Activated CD8-positive, alpha-beta memory T cell treated with anti-CD3 and anti-CD28 coated beads for 1 hour (primary cell): ENCODE data around the gene AP2B1.

ENCODE experiments used
- DNase-seq, 2 donors: peaks; one replicate each; pipeline ENCODE4 v3.0.0-alpha.2; 2020; ENCODE audit warnings: low read depth in 1 of 2; ENCODE audit errors: extremely low read depth in 1 of 2

AP2B1 gene

GRCh38 chr17:35621768-35622167 lies 34.6 kb downstream of the AP2B1 start:
- DNase-seq, result no peak

GRCh38 chr17:35627417-35627816 lies 40.3 kb downstream of the AP2B1 start:
- no peak for DNase-seq

- no peak for DNase-seq
Observed at GRCh38 chr17:35630530-35631148, 43.5 kb downstream of the AP2B1 start.

DNA sequence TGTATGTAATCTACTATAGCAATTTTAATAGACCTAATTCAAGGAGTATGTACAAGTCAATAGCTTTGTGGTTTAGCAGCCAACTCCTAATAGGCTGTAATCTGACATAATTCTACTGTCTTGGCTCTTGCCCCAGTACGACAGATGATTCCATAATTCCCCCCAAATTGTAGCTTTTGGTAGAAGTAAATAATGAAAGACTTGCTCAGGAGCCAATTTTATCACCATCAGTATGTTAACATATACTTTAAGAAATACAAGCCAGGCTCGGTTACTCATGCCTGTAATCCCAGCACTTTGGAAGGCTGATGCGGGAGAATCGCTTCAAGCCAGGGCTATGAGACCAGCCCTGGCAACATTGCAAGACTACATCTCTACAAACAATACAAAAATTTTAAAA lies 53.9 kb downstream of the AP2B1 start:
- no peak for DNase-seq

DNA sequence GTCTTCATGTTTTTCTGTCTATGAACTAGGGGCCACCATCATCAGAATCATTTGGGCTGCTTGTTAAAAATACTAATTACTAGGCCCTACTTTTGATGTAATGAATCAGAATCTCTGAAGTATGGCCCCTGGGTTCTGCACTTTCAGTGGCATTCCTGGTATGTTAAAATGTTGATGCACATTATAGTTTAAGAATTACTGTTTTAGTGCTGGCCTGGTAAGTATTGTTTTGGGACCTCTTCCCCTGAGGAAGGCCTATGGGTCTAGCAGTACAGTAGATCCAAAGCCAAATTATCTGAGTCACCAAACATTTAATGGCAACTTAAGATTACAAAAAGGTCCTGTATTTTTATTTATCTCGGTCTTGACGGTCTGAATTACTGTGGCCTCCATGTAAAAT lies 58.8 kb downstream of the AP2B1 start:
- no peak for DNase-seq

DNA sequence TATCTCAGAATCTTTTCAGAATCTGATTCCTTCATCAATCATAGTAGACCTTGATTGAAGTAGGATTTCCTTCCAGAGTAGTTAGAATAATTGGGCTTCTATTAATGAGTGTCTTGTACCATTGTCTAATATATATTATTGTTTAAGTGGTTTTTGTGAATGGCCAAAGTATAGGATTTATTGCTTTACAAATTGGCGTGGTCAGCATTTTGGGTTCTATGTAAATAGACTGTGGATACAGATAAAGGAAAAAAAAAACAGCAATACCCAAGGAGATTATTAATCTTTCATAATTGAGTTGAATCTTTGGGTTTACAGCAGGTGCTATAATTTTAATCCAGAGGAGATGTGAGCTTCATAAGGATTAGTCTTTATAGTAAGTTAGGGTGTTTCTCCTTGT lies 64.3 kb downstream of the AP2B1 start:
- no peak for DNase-seq

GRCh38 chr17:35653619-35654361 lies 66.7 kb downstream of the AP2B1 start:
- no peak for DNase-seq

DNA sequence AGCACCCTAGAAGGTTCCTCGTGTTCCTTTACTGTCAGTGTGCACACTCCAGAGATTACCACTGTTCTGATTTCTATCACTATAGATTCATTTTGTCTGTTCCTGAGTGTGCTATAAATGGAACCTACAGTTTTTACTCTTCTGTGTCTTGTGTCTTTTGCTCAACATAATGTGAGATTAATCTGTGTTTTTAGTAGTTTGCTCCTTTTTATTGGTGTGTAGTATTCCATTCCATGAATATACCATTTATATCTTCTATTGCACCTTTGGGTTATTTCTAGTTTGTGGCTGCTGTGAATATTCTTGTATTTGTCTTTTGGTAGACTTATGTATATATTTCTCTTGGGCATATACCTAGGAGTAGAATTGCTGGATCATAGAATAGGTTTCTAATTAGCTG lies 68.2 kb downstream of the AP2B1 start:
- DNase-seq, result no peak

- DNase-seq, result no peak
Observed at GRCh38 chr17:35660902-35661301, 73.8 kb downstream of the AP2B1 start.

- no peak for DNase-seq
Observed at GRCh38 chr17:35664685-35665084, 77.6 kb downstream of the AP2B1 start.

DNA sequence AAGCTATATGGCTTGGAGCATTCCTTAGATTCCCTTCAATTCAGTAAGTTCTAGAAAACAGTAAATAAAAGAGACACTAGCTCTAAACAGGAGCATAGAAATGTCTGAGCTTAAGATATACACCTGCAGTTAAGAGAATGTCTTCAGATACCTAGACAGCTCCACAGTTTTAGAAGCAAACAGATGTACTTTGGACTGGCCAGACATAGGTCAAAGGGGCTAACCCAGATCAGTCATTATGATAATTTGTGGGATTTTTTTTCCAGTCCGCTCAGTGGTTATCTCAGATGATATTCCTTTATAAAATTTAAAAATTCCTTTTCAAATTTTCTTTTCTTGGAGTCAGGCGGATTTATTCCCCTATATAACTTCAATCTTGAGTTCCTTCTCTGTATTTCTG lies 78.5 kb downstream of the AP2B1 start:
- DNase-seq, result no peak

- no peak for DNase-seq
Observed at GRCh38 chr17:35666070-35666469, 78.9 kb downstream of the AP2B1 start.

DNA sequence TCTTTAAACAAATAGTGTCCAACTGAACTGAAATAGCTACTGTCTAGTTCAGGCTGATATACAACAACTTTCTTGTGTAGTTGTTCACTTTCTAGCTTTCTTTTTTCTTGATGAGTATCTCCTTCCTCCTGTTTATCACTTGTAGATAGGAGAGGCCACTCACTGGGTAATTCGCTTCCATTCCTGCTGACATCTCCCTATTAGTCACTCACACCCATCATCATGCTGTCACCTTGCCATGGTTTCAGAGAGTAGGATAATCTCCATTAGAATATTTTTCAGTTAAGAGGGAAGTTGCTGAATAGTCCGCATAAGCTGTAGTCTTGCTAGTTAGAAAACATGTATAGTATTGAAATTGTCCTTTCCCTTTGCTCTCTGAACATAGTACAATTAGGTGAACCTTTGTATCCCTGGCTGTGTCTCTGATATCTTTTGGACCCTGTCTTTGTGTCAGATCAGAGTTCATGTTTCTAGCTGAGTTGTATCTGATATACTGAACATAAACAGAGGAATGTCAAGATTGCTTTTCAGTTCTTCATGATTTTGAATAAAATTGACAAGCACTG lies 79.9 kb downstream of the AP2B1 start:
- no peak for DNase-seq

DNA sequence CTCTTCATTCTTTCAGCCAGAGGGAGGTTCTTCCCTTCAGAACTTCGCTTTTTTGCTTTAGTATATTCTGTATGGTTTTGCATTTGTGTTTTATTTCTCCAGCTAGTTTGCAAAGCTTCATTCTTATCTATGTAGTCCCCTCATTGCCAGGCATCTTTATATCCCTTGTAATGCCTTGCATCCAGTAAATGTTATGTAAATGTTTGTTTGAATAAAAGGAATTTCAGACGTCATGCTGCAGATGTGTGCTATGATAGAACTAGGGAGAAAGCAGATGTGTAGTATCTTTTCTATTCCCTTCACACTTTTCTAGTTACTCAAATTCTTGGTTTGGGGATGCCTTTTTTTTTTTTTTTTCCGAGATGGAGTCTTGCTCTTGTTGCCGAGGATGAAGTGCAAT lies 81.7 kb downstream of the AP2B1 start:
- DNase-seq, result no peak

DNA sequence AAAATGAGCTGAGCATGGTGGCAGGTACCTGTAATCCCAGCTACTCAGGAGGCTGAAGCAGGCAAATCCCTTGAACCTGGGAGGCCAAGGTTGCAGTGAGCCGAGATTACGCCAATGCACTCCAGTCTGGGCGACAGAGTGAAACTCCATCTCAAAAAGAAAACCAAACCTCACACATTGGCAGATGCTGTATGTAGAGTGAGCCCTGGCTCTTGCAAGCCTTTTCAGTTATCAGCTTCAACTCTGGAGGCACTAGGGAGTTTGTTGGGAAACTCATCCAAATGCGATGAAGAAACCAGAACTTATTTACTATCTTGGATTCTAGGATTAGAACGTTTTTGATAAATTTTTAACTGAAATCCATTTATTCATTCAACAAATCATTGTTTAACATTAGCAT lies 87.4 kb downstream of the AP2B1 start:
- no peak for DNase-seq

GRCh38 chr17:35676441-35676840 lies 89.3 kb downstream of the AP2B1 start:
- no peak for DNase-seq

DNA sequence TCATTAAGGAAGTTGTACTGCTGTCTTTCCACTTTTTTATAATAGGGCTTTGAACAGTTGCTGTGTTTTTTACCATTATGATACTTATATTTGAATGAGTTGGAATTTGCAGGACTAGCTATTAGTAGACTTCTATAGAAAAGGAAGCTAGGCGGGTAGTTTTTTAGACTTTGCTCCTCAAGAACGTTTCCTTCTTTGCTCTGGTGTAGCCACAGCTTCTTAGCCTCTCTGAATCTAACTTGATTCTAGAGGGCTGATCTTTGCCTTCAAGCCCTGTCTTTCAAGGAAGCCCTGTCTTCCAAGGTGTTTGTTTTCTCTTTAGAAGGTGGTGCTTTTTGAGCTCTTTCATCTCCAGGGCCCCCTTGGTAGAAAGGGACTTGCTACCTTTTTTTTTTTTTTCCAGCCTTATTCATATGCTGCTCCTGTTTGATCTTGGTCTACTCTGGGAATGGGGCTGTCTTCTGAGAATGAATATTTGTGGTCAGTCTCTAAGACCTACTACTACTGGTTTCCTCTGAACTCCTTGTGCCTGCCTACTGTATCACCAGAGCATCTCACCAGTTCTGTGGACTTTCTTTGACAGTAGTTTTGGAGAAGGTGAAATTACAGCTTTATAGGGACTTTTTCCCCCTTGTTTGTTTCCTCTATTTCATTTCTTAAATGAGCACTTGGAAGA lies 92.0 kb downstream of the AP2B1 start:
- no peak for DNase-seq

- no peak for DNase-seq
Observed at GRCh38 chr17:35683591-35683990, 96.5 kb downstream of the AP2B1 start.

- DNase-seq, result no peak
Observed at GRCh38 chr17:35684055-35684802, 97.1 kb downstream of the AP2B1 start.

GRCh38 chr17:35692512-35693210 lies 105.5 kb downstream of the AP2B1 start:
- no peak for DNase-seq

GRCh38 chr17:35693662-35694061 lies 106.5 kb downstream of the AP2B1 start:
- DNase-seq, result no peak
